MM.1S (cell line): ENCODE measurements around the gene PCGF5.

Experiments
- CTCF ChIP-seq: fragments of 300-600 bp; sonication (generic); IDR thresholded peaks from 2 replicates; pipeline ENCODE4 v1.5.1; 2016; ENCODE audit warnings: antibody characterized with exemption, low read length, mixed read lengths
- EZH2 ChIP-seq: fragments of 300-600 bp; sonication (generic); optimal IDR thresholded peaks from 2 replicates; pipeline ENCODE3; 2017; ENCODE audit warnings: low read depth, mild to moderate bottlenecking, antibody characterized with exemption, low read length, mixed read lengths
- EZH2phosphoT487 ChIP-seq: fragments of 300-600 bp; sonication (generic); IDR thresholded peaks from 2 replicates; pipeline ENCODE4 v1.6.1; 2018; ENCODE audit warnings: antibody characterized with exemption, low read length

GRCh38 chr10:91188889-91189288, 31.6 kb upstream of the PCGF5 start:
- no peak for TF ChIP-seq CTCF
- TF ChIP-seq EZH2phosphoT487, result no peak
- no peak for TF ChIP-seq EZH2
